Testis (tissue), 3 donors: ENCODE results near the gene CADM1. TPM values are rescaled to one million over a fixed set of nuclear protein-coding genes. Genes with fewer than 3 reads are reported as not detected.

Experiments
- DNase-seq: peaks from one replicate; pipeline ENCODE4 v3.0.0-alpha.2; 2019
- H3K27ac ChIP-seq, 2 donors: fragments of 200-600 bp; sonication (generic); one replicate each; pipeline ENCODE4 v1.5.1; 2019
- H3K27me3 ChIP-seq: fragments of 200-600 bp; sonication (generic); one replicate; pipeline ENCODE4 v1.5.1; 2019
- H3K36me3 ChIP-seq: fragments of 200-600 bp; sonication (generic); one replicate; pipeline ENCODE4 v1.5.1; 2017; ENCODE audit warnings: low read depth; ENCODE audit errors: missing control alignments
- H3K4me1 ChIP-seq: fragments of 200-600 bp; sonication (generic); one replicate; pipeline ENCODE4 v1.5.1; 2019
- H3K4me3 ChIP-seq, 2 donors: fragments of 200-600 bp; sonication (generic); one replicate each; pipeline ENCODE4 v1.5.1; 2017 to 2019
- H3K9me3 ChIP-seq: fragments of 200-600 bp; sonication (generic); one replicate; pipeline ENCODE4 v1.5.1; 2017
- POLR2A ChIP-seq: fragments of 450-650 bp; IDR thresholded peaks from one replicate; pipeline ENCODE4 v1.6.1; 2017; ENCODE audit warnings: antibody characterized with exemption, mild to moderate bottlenecking, moderate library complexity
- WGBS, 2 donors: methylation state at CpG; one replicate each; pipeline ENCODE4 v1.1.5; 2018; 5-methylcytosine and 5-hydroxymethylcytosine counted together
- intact Hi-C: fragments of 100-400 bp; cut with DNase I; formaldehyde crosslinking; loops from one replicate; pipeline ENCODE4 v1.15.1; 2023; ENCODE audit warnings: low total_unique reads
- polyA plus RNA-seq: library from polyadenylated mRNA; stranded (reverse); fragments of 350-450 nt; fragmentation: Illumina TruSeq; extraction: RNeasy Lipid Tissue Mini Kit (QIAGEN cat#74804); gene quantifications from one replicate; pipeline ENCODE4 v1.2.3, GENCODE V29; 2014; ENCODE audit warnings: low read depth, low replicate concordance; ENCODE audit not compliant: insufficient read depth
- total RNA-seq, 2 donors: library from RNA; depleted of rRNA; stranded (reverse); fragments of >200 nt; gene quantifications; one replicate each; pipeline ENCODE4 v1.2.3, GENCODE V29; 2016
- TF ChIP-seq, protein P1 (sequence below), 3 experiments: fragments of 450-650 bp in 2 of 3; fragments of 200-600 bp in 1 of 3; sonication (generic) in 1 of 3; IDR thresholded peaks; one replicate each; pipeline ENCODE4 v1.5.1; 2016 to 2019; ENCODE audit warnings: antibody characterized with exemption in 3 of 3, mild to moderate bottlenecking in 2 of 3, moderate library complexity in 1 of 3

CADM1 gene
- total and polyA plus RNA-seq, 3 donors from 2014 or later, result 135 to 230 (median 216) TPM

DNA sequence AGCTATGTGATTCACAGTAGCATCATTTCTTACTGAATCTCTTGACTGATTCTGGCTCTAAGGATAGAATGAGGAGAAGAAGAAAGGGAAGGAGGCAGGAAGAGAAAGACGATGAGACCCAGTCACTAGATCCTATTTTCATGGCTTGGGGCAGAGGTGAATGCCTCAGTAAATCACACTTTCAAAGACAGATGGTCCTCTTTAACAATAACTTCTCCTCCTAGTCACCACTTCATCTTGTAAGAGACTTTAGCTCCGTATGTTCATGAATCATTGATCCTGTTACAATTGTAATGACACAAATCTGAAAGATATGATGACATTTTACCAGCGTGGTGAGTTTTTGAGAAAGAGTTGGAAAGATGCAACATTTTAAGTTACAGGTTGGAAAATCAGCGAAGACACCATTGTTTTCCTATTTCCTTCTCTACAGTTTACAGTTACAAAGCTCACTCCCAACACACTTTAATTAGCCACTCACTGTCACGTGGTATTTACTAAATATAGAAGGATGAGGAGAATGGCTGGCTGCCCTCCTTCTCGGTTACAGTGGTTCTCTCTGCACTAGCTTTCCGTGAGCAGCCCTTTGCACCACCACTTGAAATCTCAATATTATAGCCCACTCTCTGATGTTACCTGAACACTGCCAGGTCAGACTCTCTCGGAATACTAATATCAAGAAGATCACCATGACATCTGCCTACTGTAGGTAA, 205.8 kb downstream of the CADM1 start:
- intact Hi-C loops, result no loop called here
- TF ChIP-seq, protein P1, sequence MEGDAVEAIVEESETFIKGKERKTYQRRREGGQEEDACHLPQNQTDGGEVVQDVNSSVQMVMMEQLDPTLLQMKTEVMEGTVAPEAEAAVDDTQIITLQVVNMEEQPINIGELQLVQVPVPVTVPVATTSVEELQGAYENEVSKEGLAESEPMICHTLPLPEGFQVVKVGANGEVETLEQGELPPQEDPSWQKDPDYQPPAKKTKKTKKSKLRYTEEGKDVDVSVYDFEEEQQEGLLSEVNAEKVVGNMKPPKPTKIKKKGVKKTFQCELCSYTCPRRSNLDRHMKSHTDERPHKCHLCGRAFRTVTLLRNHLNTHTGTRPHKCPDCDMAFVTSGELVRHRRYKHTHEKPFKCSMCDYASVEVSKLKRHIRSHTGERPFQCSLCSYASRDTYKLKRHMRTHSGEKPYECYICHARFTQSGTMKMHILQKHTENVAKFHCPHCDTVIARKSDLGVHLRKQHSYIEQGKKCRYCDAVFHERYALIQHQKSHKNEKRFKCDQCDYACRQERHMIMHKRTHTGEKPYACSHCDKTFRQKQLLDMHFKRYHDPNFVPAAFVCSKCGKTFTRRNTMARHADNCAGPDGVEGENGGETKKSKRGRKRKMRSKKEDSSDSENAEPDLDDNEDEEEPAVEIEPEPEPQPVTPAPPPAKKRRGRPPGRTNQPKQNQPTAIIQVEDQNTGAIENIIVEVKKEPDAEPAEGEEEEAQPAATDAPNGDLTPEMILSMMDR (IDR thresholded peaks at IDR 0.05), result no peak
- TF ChIP-seq POLR2A, result no peak
- Histone ChIP-seq H3K27me3 (no peaks in the 10 kb centered on the region), H3K36me3 (no peaks in the 10 kb centered on the region), H3K4me3 (no peak overlapping the region), H3K4me1 (no peaks in the 10 kb centered on the region), H3K9me3 (no peaks in the 10 kb centered on the region), H3K27ac (no peak overlapping the region)
- no peak for DNase-seq
- 79 to 82% methylated on average over 8 of the region's 8 CpGs for WGBS, 2 donors

- TF ChIP-seq POLR2A, result no peak
- H3K9me3 ChIP-seq, result no peaks in the 10 kb centered on the region
- intact Hi-C loops, result no loop called here
- no peaks in the 10 kb centered on the region for H3K27me3 ChIP-seq
- H3K36me3 ChIP-seq, result no peaks in the 10 kb centered on the region
- no peaks in the 10 kb centered on the region for H3K4me1 ChIP-seq
- no peak overlapping the region for H3K4me3 ChIP-seq
- DNase-seq, result no peak
- 88 to 92% methylated on average over 4 of the region's 4 CpGs for WGBS, 2 donors
- no peak overlapping the region for H3K27ac ChIP-seq
Measured at GRCh38 chr11:115297330-115297729, 206.9 kb downstream of the CADM1 start.

GRCh38 chr11:115291325-115291724, 212.9 kb downstream of the CADM1 start:
- DNase-seq, result no peak
- Histone ChIP-seq H3K27ac (no peak overlapping the region), H3K4me3 (no peak overlapping the region), H3K9me3 (no peaks in the 10 kb centered on the region), H3K4me1 (no peaks in the 10 kb centered on the region), H3K27me3 (no peaks in the 10 kb centered on the region), H3K36me3 (no peaks in the 10 kb centered on the region)
- TF ChIP-seq POLR2A, result no peak
- TF ChIP-seq, protein P1 (IDR thresholded peaks at IDR 0.05), result no peak
- 40 to 72% methylated on average over 3 of the region's 3 CpGs for WGBS, 2 donors
- intact Hi-C loops, result no loop called here

- no peaks in the 10 kb centered on the region for H3K36me3 ChIP-seq
- intact Hi-C loops, result no loop called here
- DNase-seq, result no peak
- no peak overlapping the region for H3K4me3 ChIP-seq
- H3K27ac ChIP-seq, result no peak overlapping the region
- H3K4me1 ChIP-seq, result no peaks in the 10 kb centered on the region
- WGBS, 2 donors, result 80 to 87% methylated on average over 6 of the region's 6 CpGs
- H3K27me3 ChIP-seq, result no peaks in the 10 kb centered on the region
- no peak for TF ChIP-seq POLR2A
- TF ChIP-seq, protein P1 (IDR thresholded peaks at IDR 0.05), result no peak
- no peaks in the 10 kb centered on the region for H3K9me3 ChIP-seq
Measured at GRCh38 chr11:115290893-115291292, 213.3 kb downstream of the CADM1 start.

- Histone ChIP-seq H3K36me3 (no peaks in the 10 kb centered on the region), H3K27ac (no peak overlapping the region), H3K4me3 (no peak overlapping the region), H3K9me3 (no peaks in the 10 kb centered on the region), H3K27me3 (no peaks in the 10 kb centered on the region), H3K4me1 (no peaks in the 10 kb centered on the region)
- no peak for TF ChIP-seq POLR2A
- TF ChIP-seq, protein P1 (IDR thresholded peaks at IDR 0.05), result no peak
- intact Hi-C loops, result no loop called here
- no peak for DNase-seq
- WGBS, 2 donors, result 66 to 93% methylated on average over 1 of the region's 1 CpG
Measured at GRCh38 chr11:115290479-115290878, 213.7 kb downstream of the CADM1 start.
